Spleen (tissue), 7 donors: ENCODE data around the gene GDPD1.

Source experiments
- CTCF ChIP-seq, 11 experiments: fragments of 200-600 bp in 7 of 11; fragments of 450-650 bp in 4 of 11; sonication (generic) in 4 of 11; IDR thresholded peaks in 8 of 11; conservative IDR thresholded peaks in 3 of 11; 1 replicate in 7 of 11; 2 replicates in 4 of 11; pipeline versions ENCODE4 v1.4.0 to v1.8.0; 2016 to 2021; ENCODE audit warnings: antibody characterized with exemption in 11 of 11, inconsistent platforms in 4 of 11, mild to moderate bottlenecking in 1 of 11
- POLR2AphosphoS5 ChIP-seq, 3 donors: sonication (generic); formaldehyde crosslinking; IDR thresholded peaks; one replicate each; pipeline ENCODE4 v1.5.1; 2017; ENCODE audit warnings: antibody characterized with exemption in 3 of 3
- donor health status: DM: no; HTN: no; CAD: no; lungs with moderate emphysema.
- donor health status: DM: no; HTN: no; CAD: no.
- donor health status: DM: no; HTN: no; CAD: no.

- no peak for TF ChIP-seq CTCF (IDR thresholded peaks at IDR 0.05 in 8 of 11, conservative IDR thresholded peaks at IDR 0.05 in 3 of 11)
- TF ChIP-seq POLR2AphosphoS5 (IDR thresholded peaks at IDR 0.05), result no peak
Measured at GRCh38 chr17:59289981-59290301, 69.6 kb downstream of the GDPD1 start.
